ENCODE measurements around the gene LPCAT3. TPM values are rescaled to one million over a fixed set of nuclear protein-coding genes. Genes with fewer than 3 reads are reported as not detected.
A peak's percentile ranks its signal among the peaks of the same experiment; 100 is the strongest.
"Not testable (repeated sequence)": the region's sequence is repeated elsewhere in the genome, so short reads cannot be mapped to it uniquely, and the experiment has no call there.

Gene LPCAT3
- polyA plus RNA-seq, 2 of the 4 experiments (the other 2 are of a cell fraction) = 42.8 to 53.4 TPM

DNA sequence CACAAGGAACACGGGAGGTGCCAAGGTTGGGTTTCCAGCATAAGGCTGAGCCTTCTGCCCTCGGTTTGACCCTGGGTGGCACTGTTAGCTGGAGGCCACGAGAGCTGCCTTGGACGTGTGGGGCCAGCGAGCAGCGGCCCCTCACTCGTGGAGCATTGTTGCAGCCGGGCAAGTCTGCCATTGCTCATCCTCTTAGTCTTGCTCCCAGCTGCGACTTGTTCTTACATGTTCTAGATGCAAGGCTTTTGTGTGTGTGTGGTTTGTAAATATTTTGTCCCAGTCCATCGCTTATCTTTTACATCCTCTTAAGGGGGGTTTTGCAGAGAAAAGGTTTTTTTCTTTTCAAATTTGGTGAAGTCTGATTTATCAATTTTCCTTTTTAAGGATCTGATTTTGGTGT is 21.1 kb upstream of the LPCAT3 start:
- H3K4me1 ChIP-seq = no peaks in the 10 kb centered on the region
- H3K4me2 ChIP-seq = no peak overlapping the region
- H3K4me3 ChIP-seq = no peak overlapping the region
- FAIRE-seq (peak; percentile 13), ATAC-seq (no peak), DNase-seq (ENCODE audit: low read depth in 1 of 2, low spot score in 1 of 2) (no peak)
- H3K27ac ChIP-seq = 0 out of 6 replicates have a peak overlapping the region, but pooled peaks of 1 of the 2 experiments have one; percentile 26
- ChIA-PET CTCF (interaction anchor here (0.8 to 1.3 kb wide), 5 partner anchors 9 to 104 kb away, joined by 3 to 4 read pairs (median 3); no protein-coding TSS in a partner anchor), POLR2A (no interaction called here)
- no peaks in the 10 kb centered on the region for H3K9me3 ChIP-seq
- no peak for TF ChIP-seq SMC3 (IDR thresholded peaks at IDR 0.05)
- whole genome bisulfite sequencing (ENCODE audit: missing lambda C conversion rate) = 77% methylated on average over 10 of the region's 10 CpGs

DNA sequence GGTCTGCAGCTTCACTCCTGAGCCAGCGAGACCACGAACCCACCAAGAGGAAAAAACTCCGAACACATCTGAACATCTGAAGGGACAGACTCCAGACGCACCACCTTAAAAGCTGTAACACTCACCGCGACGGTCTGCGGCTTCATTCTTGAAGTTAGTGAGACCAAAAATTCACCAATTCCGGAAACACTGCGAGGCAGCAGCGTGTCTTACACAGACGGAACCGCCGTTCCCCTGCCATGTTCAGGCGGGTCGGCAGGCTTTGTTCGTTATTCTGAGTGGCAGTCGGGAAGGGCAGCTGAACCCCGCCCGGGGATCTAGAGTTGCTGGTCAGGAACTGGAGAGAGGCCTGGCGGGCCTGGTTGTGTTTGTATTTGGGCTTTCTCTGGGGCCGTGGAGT is 20.3 kb upstream of the LPCAT3 start:
- ChIA-PET CTCF (interaction anchor here (1.1 to 1.3 kb wide), 5 partner anchors 16 to 105 kb away, joined by 3 to 4 read pairs (median 3); no protein-coding TSS in a partner anchor), POLR2A (no interaction called here)
- TF ChIP-seq, protein P1, sequence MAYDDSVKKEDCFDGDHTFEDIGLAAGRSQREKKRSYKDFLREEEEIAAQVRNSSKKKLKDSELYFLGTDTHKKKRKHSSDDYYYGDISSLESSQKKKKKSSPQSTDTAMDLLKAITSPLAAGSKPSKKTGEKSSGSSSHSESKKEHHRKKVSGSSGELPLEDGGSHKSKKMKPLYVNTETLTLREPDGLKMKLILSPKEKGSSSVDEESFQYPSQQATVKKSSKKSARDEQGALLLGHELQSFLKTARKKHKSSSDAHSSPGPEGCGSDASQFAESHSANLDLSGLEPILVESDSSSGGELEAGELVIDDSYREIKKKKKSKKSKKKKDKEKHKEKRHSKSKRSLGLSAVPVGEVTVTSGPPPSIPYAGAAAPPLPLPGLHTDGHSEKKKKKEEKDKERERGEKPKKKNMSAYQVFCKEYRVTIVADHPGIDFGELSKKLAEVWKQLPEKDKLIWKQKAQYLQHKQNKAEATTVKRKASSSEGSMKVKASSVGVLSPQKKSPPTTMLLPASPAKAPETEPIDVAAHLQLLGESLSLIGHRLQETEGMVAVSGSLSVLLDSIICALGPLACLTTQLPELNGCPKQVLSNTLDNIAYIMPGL (CRISPR knock-in tag; IDR thresholded peaks at IDR 0.05; ENCODE audit: borderline replicate concordance) = no peak
- TF ChIP-seq, protein P2, sequence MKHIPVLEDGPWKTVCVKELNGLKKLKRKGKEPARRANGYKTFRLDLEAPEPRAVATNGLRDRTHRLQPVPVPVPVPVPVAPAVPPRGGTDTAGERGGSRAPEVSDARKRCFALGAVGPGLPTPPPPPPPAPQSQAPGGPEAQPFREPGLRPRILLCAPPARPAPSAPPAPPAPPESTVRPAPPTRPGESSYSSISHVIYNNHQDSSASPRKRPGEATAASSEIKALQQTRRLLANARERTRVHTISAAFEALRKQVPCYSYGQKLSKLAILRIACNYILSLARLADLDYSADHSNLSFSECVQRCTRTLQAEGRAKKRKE (CRISPR knock-in tag; IDR thresholded peaks at IDR 0.05; ENCODE audit: low read depth) = no peak
- no peak for TF ChIP-seq RARB (CRISPR knock-in tag; IDR thresholded peaks at IDR 0.05)
- TF ChIP-seq CHD2 (IDR thresholded peaks at IDR 0.05; ENCODE audit: low read length, partially characterized antibody) = no peak
- TF ChIP-seq MYC (IDR thresholded peaks at IDR 0.05; ENCODE audit: borderline replicate concordance, low read length) = no peak
- TF ChIP-seq HOXB5 (CRISPR knock-in tag; IDR thresholded peaks at IDR 0.05) = no peak
- no peak for TF ChIP-seq RAD21 (conservative IDR thresholded peaks at IDR 0.05 in 1 of 2, IDR thresholded peaks at IDR 0.05 in 1 of 2)
- no peak for TF ChIP-seq FOSL2 (IDR thresholded peaks at IDR 0.05)
- no peak for TF ChIP-seq FOSL2 (CRISPR knock-in tag; IDR thresholded peaks at IDR 0.05)
- TF ChIP-seq SREBF2 (IDR thresholded peaks at IDR 0.05) = no peak
- TF ChIP-seq FOSB (CRISPR knock-in tag; IDR thresholded peaks at IDR 0.05) = no peak
- TF ChIP-seq GATA3 (IDR thresholded peaks at IDR 0.05; ENCODE audit: borderline replicate concordance) = no peak
- TF ChIP-seq EHMT2 (IDR thresholded peaks at IDR 0.05; ENCODE audit: low read depth) = no peak
- TF ChIP-seq MAZ (IDR thresholded peaks at IDR 0.05; ENCODE audit: borderline replicate concordance, low read depth, low read length) = no peak
- no peak for TF ChIP-seq CBX8 (IDR thresholded peaks at IDR 0.05)
- TF ChIP-seq CHD4 (IDR thresholded peaks at IDR 0.05; ENCODE audit: borderline replicate concordance) = no peak
- 90% methylated on average over 22 of the region's 22 CpGs for WGBS (ENCODE audit: missing lambda C conversion rate)
- Histone ChIP-seq H3K27ac (no peak overlapping the region), H3K4me1 (no peaks in the 10 kb centered on the region), H3K4me2 (no peak overlapping the region), H3K9me3 (no peaks in the 10 kb centered on the region), H3K4me3 (no peak overlapping the region)
- DNase-seq (ENCODE audit: low read depth in 1 of 2, low spot score in 1 of 2) (no peak), ATAC-seq (no peak), FAIRE-seq (no peak)

DNA sequence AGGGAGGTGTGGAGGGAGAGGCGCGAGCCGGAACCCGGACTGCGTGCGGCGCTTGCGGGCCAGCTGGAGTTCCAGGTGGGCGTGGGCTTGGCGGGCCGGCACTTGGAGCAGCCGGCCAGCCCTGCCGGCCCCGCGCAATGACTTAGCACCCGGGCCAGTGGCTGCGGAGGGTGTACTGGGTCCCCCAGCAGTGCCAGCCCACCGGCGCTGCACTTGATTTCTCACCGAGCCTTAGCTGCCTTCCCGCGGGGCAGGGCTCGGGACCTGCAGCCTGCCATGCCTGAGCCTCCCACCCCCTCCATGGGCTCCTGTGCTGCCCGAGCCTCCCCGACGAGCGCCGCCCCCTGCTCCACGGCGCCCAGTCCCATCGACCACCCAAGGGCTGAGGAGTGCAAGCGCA is 19.1 kb upstream of the LPCAT3 start:
- H3K4me2 ChIP-seq; POLR2A ChIA-PET; FAIRE-seq; DNase-seq (ENCODE audit: low read depth in 1 of 2, low spot score in 1 of 2); ATAC-seq; H3K4me1 ChIP-seq; H3K9me3 ChIP-seq; H3K27ac ChIP-seq; H3K4me3 ChIP-seq: not testable (repeated sequence)
- 91% methylated on average over 10 of the region's 32 CpGs for WGBS (ENCODE audit: missing lambda C conversion rate)
- CTCF ChIA-PET = interaction anchor here (1.4 kb wide), 1 partner anchor 72 kb away, joined by 3 read pairs; the partner anchor contains the start of gene C1RL

DNA sequence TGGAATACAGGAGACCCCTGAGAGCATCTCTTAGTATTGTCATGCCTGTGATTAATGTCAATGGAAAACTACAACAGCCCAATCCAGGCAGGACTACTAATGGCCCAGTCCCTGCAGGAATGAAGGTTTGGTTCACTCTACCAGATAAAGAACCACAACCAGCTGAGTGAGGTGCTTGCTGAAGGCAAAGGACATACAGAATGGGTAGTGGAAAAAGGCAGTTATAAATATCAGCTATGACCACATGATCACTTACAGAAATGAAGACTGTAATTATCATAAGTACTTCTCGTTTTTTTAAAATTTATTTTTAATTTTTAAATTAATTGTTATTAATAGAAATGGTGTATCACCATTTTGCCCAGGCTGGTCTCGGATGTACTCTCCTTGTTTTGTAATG is 17.2 kb upstream of the LPCAT3 start:
- CTCF ChIA-PET = interaction anchor here (1.5 kb wide), 1 partner anchor 12 kb away, joined by 3 read pairs; no protein-coding TSS in a partner anchor
- WGBS (ENCODE audit: missing lambda C conversion rate) = 39% methylated on average over 2 of the region's 2 CpGs

More for the DNA sequence above, 17.2 kb upstream of the LPCAT3 start:
- DNase-seq (ENCODE audit: low read depth in 1 of 2, low spot score in 1 of 2) (no peak), ATAC-seq (no peak), FAIRE-seq (no peak)
- TF ChIP-seq KDM1A (IDR thresholded peaks at IDR 0.05; ENCODE audit: low read depth) = no peak
- TF ChIP-seq ESRRA (IDR thresholded peaks at IDR 0.05; ENCODE audit: borderline replicate concordance, low read length) = no peak
- TF ChIP-seq, protein P3, sequence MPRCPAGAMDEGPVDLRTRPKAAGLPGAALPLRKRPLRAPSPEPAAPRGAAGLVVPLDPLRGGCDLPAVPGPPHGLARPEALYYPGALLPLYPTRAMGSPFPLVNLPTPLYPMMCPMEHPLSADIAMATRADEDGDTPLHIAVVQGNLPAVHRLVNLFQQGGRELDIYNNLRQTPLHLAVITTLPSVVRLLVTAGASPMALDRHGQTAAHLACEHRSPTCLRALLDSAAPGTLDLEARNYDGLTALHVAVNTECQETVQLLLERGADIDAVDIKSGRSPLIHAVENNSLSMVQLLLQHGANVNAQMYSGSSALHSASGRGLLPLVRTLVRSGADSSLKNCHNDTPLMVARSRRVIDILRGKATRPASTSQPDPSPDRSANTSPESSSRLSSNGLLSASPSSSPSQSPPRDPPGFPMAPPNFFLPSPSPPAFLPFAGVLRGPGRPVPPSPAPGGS (IDR thresholded peaks at IDR 0.05) = no peak
- TF ChIP-seq RNF2 (IDR thresholded peaks at IDR 0.05; ENCODE audit: borderline replicate concordance, low read depth) = no peak
- Histone ChIP-seq H3K4me1 (no peaks in the 10 kb centered on the region), H3K9me3 (0 out of 3 replicates have a peak, but pooled peaks cover 2% of the 10 kb centered on the region), H3K4me3 (no peak overlapping the region), H3K27ac (no peak overlapping the region), H3K4me2 (no peak overlapping the region)
- POLR2A ChIA-PET = no interaction called here
